Left colon (tissue), 2 donors: ENCODE data around the gene TMEM132C. TPM values are rescaled to one million over a fixed set of nuclear protein-coding genes. Genes with fewer than 3 reads are reported as not detected.

Experiments
- ATAC-seq: fragments of 200-7000 bp; cut with Tn5 transposase; one replicate; pipeline ENCODE4 v1.9.1; 2020; ENCODE audit warnings: mild to moderate bottlenecking, moderate library complexity
- DNase-seq, 2 donors: peaks; one replicate each; pipeline ENCODE4 v3.0.0-alpha.2; 2020
- intact Hi-C, 2 donors: fragments of 100-400 bp; cut with DNase I in 1 of 2; cut with micrococcal nuclease in 1 of 2; formaldehyde crosslinking; loops; one replicate each; pipeline versions ENCODE4 v1.11.2 to v1.14.0; 2022; cut with DNase I, micrococcal nuclease
- total RNA-seq, 2 donors: library from RNA; stranded (reverse); fragmentation: NEBNext Ultra II Directional; extraction: Animal tissue kit (Norgen Biotek cat#: 25700); gene quantifications; one replicate each; pipeline ENCODE4 v1.2.1, GENCODE V29; 2021
- donor health status: DM: no; HTN: no; CAD: no.
- donor health status: DM: yes; HTN: yes; CAD: no.

The TMEM132C gene
- total RNA-seq, 2 donors from 2014 or later, result 0.40 to 0.78 TPM

DNA sequence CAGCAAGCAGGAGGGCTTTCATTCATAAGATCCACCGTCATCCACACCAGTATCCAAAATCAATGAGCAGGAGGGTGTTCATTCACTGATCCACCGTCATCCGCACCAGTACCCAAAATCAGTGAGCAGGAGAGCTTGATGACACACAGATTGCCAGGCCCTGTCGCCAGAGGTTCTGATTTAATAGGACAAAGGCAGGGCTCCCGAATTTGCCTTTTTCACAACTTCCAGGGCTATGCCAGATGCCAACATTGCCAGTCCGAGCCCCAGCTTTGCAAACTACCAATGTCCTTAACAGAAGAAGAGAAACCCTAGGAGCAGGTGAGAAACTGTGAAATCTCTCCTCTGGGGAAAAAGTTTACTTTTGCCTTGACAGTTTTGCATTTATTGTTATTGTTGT is 441.8 kb downstream of the TMEM132C start:
- DNase-seq (no peak), ATAC-seq (no peak)
- intact Hi-C loops, result no loop called here

DNA sequence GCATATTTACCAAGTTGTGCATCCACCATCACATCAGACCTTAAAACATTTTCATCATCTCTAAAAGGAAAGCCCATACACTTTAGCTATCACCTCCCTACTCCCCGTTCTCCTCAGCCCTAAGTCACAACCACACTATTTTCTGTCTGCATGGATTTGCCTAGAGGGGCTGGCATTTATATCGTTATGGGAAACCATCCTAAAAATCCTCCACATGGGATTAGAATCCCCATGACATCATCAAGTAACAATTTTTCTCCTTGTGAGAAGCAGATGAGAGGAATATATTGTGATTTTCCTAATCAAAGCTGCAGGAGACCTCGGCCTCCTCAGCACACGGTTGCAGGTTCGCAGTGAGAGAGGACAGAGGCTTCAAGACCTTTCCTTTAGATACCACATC is 442.7 kb downstream of the TMEM132C start:
- ATAC-seq, result no peak
- intact Hi-C loops, result no loop called here
- DNase-seq, result no peak

DNA sequence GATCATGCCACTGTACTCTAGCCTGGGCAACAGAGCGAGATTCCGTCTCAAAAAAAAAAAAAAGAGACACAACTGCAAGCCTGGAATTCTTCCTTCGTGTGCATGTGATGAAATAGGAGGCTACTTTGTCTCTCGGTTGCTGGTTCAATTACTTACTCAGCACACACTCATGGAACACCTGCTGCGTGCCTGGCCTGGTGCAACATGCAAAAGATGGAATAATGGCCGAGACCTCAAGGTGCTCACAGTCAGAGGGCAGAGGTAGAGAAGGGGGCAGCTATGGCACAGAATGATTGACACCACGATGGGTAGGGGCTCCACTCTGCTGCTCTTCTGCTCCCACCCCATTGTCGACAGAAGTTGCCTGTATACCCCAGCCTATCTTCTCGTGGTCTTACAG is 444.5 kb downstream of the TMEM132C start:
- ATAC-seq, result no peak
- DNase-seq, result no peak
- intact Hi-C loops, result no loop called here

DNA sequence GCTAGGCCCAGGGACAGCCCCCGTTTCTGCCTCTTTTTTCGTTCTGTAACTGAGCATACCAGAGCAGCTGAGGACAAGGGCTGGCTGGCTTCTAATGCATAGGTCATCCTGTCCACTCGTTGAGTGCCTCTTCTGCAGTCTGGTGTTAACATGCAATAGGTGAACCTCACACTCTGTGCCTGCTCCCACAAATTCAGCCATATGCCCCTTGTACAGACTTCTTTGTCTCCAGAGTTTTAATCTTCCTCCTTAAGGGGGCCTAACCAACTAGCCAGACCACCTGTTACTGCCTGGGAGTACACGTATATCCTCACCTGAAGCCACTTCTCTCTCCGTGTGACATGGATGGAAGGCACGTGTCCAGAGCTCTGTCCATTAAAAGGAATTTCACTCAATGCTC is 445.7 kb downstream of the TMEM132C start:
- intact Hi-C loops, result no loop called here
- no peak for DNase-seq
- no peak for ATAC-seq

DNA sequence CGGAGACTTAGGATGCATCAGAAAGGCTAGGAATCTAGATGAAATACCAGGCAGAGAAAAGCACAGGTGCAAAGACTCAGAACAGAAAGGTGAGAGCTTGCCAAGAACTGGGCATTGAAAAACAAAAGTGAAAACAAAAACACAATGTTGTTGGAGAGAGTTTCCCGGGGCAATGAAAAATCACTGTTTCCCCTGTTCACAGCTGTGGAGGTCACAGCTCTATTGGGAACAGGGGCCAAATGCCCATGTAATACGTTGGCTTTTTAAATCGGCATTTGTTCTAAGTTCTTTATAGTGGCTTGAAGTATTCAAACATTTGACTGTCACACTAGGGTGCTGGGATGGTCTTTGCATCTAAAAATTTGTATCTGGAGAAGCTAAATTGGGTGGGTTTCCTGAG is 448.5 kb downstream of the TMEM132C start:
- ATAC-seq (no peak), DNase-seq (no peak)
- intact Hi-C loops, result no loop called here

DNA sequence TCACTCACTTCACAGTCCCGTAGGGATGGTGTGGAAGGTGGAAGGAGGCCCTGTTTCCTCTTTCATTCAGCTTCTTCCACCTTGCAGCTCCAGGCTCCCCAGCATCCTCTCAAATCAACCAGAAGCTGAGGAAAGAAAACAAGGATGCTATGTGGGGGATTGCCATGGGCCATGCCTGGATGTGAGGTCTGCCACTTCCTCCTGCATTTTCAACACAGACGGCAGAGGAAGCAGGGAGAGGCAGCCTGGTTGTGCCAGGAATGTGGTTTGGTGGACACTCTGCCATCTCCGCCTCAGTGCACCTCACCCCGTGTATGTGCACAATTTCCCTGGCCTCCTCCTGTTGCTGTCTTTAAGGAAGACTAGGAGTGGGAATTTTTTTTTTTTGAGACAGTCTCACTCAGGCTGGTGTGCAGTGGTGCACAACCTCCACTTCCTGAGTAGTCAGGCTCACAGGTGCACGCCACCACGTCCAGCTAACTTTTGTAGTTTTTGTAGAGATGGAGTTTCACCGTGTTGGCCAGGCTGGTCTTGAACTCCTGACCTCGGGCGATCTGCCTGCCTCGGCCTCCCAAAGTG is 457.6 kb downstream of the TMEM132C start:
- ATAC-seq, result no peak
- intact Hi-C loops, result no loop called here
- no peak for DNase-seq

DNA sequence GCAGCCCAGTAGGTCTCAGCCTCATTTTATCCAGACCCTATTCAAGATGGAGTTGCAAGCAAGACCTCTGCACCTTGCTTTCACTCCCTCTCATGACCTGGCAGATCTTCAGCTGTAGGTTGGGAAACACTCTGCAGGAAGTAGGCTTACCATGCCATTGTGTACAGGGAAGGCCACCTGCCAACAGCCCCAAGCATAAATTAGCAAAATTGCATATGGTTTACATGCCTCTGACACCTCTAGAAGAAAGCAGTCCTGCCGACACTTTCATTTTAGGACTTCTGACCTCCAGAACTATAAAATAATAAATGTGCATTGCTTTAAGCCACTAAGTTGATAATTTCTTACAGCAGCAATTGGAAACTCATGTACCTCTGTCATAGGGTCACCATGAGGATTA is 459.9 kb downstream of the TMEM132C start:
- intact Hi-C loops, result no loop called here
- ATAC-seq (peak; percentile 82), DNase-seq (peak; percentile 5 to 36)

DNA sequence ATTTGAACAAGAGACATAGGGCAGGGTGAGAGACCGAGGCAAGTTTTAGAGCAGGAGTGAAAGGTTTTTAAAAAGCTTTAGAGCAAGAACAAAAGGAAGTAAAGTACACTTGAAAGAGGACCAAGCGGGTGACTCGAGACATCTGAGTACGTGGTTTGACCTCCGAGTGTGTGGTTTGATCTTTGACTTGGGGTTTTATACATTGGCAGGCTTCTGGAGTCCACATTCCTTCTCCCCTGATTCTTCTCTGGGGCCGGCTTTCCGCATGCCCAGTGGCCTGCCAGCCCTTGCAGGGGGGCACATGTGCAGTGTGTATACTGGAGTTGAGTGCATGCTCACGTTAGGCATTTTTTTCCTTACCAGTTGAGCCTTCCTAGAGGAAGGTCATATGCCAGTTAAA is 460.5 kb downstream of the TMEM132C start:
- ATAC-seq, result no peak
- intact Hi-C loops, result no loop called here
- DNase-seq, result no peak

DNA sequence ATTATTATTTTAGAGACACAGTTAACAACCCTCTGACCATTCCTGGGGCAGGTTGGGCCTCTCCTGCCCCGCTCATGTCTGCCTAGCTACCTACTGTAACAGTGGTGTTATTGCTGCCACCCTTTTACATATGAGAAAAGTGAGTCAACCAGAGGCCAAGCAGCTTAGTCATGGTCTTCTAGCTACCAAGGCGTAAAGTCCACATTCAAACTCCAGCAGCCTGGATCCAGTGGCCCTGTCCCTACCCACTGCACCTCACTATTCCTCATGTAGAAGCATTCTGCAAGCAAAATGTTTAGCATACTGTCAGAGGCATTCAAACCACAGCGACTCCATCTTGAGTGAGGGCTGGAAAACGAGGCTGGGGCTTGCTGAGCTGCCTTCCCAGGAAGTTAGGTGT is 461.0 kb downstream of the TMEM132C start:
- intact Hi-C loops, result no loop called here
- ATAC-seq (no peak), DNase-seq (no peak)

DNA sequence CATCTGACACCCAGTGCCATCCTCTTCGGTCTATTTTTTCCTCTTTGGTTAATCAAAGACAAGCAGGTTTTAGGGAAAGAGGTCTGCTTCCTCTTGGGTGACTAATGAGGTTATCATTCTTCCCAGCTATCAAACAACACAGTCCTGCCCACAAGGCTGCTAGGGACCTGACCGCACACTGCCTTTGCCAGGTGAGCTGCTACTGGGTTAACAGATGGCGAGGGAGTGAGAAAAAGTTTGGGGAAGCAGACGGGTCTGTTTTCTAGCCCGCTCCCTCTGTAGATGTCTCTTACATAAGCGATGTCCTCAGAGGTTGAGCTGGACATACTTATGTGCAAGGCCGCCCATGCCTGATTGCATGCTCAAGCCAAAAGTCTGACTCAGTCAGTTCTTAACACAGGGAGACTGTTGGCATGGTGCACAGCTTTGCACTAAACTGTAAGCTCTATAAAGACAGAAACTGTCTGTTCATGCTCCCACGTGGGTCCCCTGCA is 462.7 kb downstream of the TMEM132C start:
- intact Hi-C loops, result no loop called here
- ATAC-seq (no peak), DNase-seq (no peak)

DNA sequence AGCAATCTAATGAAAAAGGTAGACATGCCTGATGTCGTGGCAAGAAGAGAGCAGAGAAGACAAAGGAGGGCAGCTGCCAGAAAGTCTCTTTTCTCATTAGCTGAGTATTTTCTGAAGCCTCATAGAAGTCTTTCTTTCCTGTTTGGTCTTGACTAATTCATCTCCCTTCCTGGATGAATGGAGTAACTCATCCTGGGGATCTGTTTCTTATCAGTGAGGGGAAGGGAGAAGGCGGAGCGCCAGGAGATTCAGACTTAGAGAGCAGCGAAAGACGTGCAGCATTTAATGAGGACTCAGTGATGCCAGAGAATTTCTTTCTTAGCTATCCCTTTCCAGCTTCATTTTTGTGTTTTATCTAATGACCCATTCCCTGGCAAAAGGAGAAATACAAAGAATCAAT is 467.4 kb downstream of the TMEM132C start:
- no peak for ATAC-seq
- no peak for DNase-seq
- intact Hi-C loops, result no loop called here

DNA sequence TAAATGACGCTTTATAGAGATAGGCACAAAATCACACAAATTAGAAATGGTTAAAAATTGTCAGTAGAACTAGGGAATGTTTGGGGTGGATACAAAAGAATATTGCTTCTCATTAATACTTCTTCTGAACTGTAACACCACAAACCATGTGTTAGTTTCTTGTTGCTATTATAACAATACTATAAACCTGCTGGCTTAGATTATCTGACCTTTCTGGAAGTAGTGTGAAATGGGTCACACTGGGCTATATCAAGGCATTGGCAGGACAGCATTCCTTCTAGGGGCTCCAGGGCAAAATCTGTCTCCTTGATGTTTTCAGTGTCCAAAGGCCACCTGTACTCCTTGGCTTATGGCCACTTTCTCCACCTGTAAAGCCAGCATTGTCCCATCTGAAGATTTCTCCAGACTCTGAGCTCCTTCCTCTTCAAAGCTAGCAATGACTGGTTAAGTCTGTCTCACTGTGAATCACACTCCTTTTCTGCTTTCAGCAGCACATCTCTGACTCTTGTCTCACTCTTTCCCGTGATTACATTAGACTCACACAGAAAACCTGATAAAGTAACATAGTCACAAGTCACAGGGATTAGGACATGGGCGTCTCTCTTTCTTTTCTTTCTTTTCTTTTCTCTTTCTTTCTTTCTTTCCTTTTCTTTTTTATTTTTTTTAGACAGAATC is 470.5 kb downstream of the TMEM132C start:
- intact Hi-C loops, result no loop called here
- DNase-seq, result no peak
- no peak for ATAC-seq

DNA sequence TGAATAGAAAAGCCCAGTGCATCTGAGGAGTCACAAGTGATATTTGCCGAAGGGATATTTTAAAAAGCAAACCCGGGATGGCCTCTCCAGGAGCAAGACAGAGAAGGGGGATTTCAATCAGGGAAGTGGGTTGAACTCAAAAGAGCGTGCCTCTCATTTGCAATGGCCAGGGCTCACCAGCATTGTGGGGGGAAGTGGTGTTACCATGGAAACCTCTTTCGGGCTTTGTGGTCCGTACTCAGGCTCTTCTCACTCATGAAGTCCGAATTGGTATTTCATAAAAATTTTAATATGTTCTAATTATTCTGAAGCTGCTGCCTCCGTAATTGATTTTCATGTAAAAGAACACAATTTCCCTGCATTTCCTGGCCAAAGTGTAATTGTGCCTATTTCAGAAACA is 476.9 kb downstream of the TMEM132C start:
- intact Hi-C loops, result no loop called here
- DNase-seq (no peak), ATAC-seq (no peak)

DNA sequence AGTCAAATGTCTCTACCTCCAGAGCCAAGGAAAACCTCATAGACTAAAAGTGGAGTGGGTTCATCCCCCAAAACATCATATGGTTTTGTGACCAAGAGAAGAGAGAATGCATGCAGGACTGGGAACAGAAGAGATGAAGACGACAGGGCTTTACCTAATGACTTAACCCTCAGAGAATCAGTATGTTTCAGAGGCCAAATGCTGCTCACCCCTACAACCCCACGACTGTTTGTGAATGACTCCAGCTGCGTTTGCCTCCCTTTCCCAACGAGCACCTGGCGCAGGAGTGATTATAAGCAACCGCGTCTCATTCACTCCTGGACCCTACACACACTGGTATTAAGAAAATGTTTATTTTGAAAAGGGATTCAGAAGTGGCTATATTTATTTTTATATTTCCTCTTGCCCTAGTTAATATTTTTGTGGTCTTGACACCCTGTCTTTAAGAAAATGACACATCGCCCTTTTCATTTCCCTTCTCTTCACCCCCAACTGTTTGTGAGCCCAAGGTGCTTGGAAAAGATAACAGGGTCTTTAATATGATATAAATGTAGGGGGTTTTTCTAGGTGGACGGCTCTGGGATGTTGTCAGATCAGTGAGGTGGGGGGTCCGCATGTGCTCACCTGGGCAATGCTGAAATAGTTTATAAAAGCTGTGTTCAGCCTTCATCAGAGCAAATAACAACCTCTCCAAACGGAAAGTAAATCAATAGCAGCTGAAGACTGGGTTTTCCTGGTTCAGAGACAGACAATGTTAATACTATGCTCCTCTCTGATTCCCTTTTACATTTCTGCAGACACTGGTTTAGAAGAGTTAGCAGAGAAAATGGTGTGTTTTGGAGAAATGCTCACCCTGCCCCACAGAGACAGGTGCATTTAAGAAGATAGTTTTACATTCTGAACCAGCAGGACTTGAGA is 479.1 kb downstream of the TMEM132C start:
- ATAC-seq, result no peak
- DNase-seq, result no peak
- intact Hi-C loops, result no loop called here

DNA sequence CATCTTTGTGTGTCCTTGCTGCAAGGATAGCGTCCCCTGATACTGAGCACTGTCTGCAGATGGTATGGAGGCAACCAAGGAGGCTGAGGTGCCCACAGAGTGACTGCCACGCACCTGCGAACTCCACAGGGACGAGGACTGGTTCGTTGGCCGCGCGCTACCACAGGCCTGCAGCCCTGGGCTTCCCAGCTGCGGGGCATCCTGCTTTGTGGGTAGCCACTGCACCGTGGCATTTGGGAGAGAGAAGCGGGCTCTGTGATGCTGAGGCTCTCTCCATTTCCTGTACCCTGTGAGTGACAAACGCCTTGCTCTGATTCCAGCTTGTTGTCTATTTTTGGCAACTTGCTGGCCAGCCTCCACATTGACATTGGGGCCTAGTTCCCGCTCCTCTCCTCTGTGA is 480.5 kb downstream of the TMEM132C start:
- ATAC-seq (no peak), DNase-seq (no peak)
- intact Hi-C loops, result no loop called here

DNA sequence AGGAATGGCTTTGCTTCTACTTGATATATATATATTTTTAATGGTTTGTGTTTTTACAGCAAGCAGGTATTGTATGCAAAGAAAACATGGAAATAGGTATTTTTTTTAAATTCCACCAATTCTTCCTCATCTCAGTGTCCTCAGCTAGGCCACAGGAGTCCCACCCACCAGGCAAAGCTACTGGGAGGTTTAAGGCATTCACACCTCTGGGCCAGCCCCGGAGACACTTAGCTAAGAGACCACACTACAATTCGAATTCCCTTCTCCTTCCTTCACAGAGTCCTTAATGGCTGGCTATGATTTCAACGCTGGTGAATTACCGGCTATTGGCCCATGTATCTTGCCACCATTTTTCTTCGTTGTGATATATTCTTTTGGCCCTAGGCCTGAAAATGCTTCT is 485.4 kb downstream of the TMEM132C start:
- intact Hi-C loops, result no loop called here
- ATAC-seq, result no peak
- no peak for DNase-seq

DNA sequence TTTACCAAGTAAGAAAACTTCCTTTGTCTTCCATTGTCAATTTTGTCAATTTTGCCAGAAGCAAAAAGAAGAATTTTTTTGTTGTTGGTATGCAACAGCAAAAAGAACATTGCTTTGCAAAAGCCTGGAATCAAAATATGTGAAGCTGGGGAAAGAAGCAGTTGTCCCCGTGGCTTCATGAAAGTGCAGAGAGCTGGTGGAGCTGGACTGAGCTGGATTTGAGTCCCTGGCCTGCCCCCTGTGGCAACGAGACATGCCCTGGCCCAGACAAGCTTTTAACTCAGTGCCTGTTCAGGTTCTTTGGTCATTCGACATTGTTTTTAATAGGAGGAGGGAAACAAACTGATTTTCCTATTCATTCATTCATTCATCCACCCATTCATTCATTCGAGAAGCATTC is 486.5 kb downstream of the TMEM132C start:
- no peak for DNase-seq
- ATAC-seq, result no peak
- intact Hi-C loops, result no loop called here

DNA sequence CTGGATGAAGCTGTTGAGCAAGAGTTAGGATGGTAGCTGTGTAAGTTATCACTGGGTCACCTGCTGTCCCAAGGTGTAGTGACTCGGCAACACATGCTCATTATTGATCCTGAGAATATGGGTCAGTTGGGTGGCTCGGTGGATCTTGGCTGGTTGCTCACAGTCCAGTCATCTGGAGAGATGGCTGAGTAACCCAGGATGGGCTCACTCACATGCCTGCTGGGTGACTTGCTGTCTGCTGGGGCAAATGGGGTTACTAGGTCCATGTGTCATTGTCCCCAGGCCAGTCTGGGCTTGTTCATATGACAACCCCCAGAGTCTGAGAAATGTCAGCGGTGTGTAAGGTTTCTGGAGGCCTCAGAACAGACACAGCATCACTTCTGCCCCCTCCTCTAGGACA is 487.3 kb downstream of the TMEM132C start:
- ATAC-seq (no peak), DNase-seq (no peak)

DNA sequence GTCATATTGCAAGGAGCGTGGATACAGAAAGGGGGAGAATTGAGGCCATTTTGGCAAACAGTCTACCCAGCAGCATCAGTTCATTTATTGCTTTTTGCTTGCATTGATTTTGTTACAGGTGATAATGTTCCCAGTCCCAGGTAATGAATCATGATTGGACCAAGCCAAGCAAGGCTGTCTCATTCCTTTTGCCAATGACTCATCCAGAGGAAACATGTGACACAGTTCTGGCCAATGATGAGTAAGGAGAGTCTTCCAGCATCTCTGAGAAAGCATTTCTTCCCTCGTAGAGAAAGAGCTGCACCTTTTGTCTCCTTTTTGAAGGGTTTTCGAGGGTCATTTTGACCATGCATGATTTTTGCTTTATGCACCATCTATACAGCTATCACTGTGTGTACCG is 488.6 kb downstream of the TMEM132C start:
- intact Hi-C loops, result no loop called here
- DNase-seq, result no peak

More for the DNA sequence above, 487.3 kb downstream of the TMEM132C start:
- intact Hi-C loops, result no loop called here

More for the DNA sequence above, 488.6 kb downstream of the TMEM132C start:
- no peak for ATAC-seq
